Mesenchymal stem cell (in vitro differentiated cells and primary cell): ENCODE results near the gene MGAT3.
"Not testable (repeated sequence)": the region's sequence is repeated elsewhere in the genome, so short reads cannot be mapped to it uniquely, and the experiment has no call there.

Experiments used
- DNase-seq: peaks from one replicate; pipeline ENCODE4 v3.0.0-alpha.2; 2013
- H2AFZ ChIP-seq: one replicate; pipeline ENCODE4 v1.6.1; 2013; ENCODE audit warnings: low read depth, mild to moderate bottlenecking, control low read depth, inconsistent platforms, low read length, moderate library complexity
- H2AK5ac ChIP-seq: 2 replicates; pipeline ENCODE4 v1.6.1; 2013; ENCODE audit warnings: low read length, moderate library complexity, mild to moderate bottlenecking, inconsistent platforms; ENCODE audit not compliant: severe bottlenecking
- H2BK120ac ChIP-seq: one replicate; pipeline ENCODE4 v1.6.1; 2013; ENCODE audit warnings: low read depth, mild to moderate bottlenecking, inconsistent platforms, low read length, moderate library complexity
- H2BK12ac ChIP-seq, 2 experiments: one replicate each; pipeline ENCODE4 v1.6.1; 2013; ENCODE audit warnings: inconsistent platforms in 2 of 2, low read length in 2 of 2, mild to moderate bottlenecking in 2 of 2, moderate library complexity in 2 of 2, control low read depth in 1 of 2
- H2BK15ac ChIP-seq: one replicate; pipeline ENCODE4 v1.6.1; 2013; ENCODE audit warnings: mild to moderate bottlenecking, low read depth, inconsistent platforms; ENCODE audit not compliant: poor library complexity, severe bottlenecking
- H2BK5ac ChIP-seq: 2 replicates; pipeline ENCODE4 v1.6.1; 2013; ENCODE audit warnings: low read depth, mild to moderate bottlenecking, low read length, control low read depth, inconsistent platforms; ENCODE audit not compliant: poor library complexity, severe bottlenecking
- H3K14ac ChIP-seq, 2 experiments: one replicate each; pipeline ENCODE4 v1.6.1; 2013; ENCODE audit warnings: inconsistent platforms in 2 of 2, low read length in 2 of 2, control low read depth in 1 of 2, mild to moderate bottlenecking in 1 of 2, moderate library complexity in 1 of 2
- H3K18ac ChIP-seq, 2 experiments: one replicate each; pipeline ENCODE4 v1.6.1; 2013; ENCODE audit warnings: inconsistent platforms in 2 of 2, low read length in 2 of 2, control low read depth in 1 of 2, low read depth in 1 of 2, mild to moderate bottlenecking in 1 of 2
- H3K23ac ChIP-seq, 2 experiments: one replicate each; pipeline ENCODE4 v1.6.1; 2013; ENCODE audit warnings: inconsistent platforms in 2 of 2, low read length in 2 of 2, mild to moderate bottlenecking in 2 of 2, moderate library complexity in 2 of 2, control low read depth in 1 of 2
- H3K27ac ChIP-seq: 2 replicates; pipeline ENCODE4 v1.5.1; 2013; ENCODE audit warnings: mild to moderate bottlenecking, moderate library complexity, low read length, control low read depth, inconsistent platforms; ENCODE audit not compliant: poor library complexity, severe bottlenecking
- H3K27me3 ChIP-seq, 2 experiments: 2 replicates each; pipeline versions ENCODE4 v1.6.1 to v1.7.0; 2013; ENCODE audit warnings: low read length in 2 of 2, mild to moderate bottlenecking in 2 of 2, moderate library complexity in 2 of 2, control low read depth in 1 of 2, inconsistent platforms in 1 of 2; ENCODE audit not compliant: control insufficient read depth in 1 of 2, insufficient read depth in 1 of 2
- H3K36me3 ChIP-seq, 2 experiments: 2 replicates each; pipeline versions ENCODE4 v1.6.1 to v1.7.0; 2013; ENCODE audit warnings: low read length in 2 of 2, control low read depth in 1 of 2, inconsistent platforms in 1 of 2, low read depth in 1 of 2, mild to moderate bottlenecking in 1 of 2; ENCODE audit not compliant: insufficient read depth in 2 of 2, control insufficient read depth in 1 of 2
- H3K4ac ChIP-seq, 2 experiments: one replicate each; pipeline ENCODE4 v1.6.1; 2013; ENCODE audit warnings: inconsistent platforms in 2 of 2, low read length in 2 of 2, mild to moderate bottlenecking in 2 of 2, moderate library complexity in 2 of 2, control low read depth in 1 of 2, low read depth in 1 of 2
- H3K4me1 ChIP-seq: 2 replicates; pipeline ENCODE4 v1.6.1; 2013; ENCODE audit warnings: low read depth, low read length, control low read depth; ENCODE audit not compliant: control insufficient read depth, insufficient read depth
- H3K4me2 ChIP-seq: 2 replicates; pipeline ENCODE4 v1.6.1; 2013; ENCODE audit warnings: low read length, mild to moderate bottlenecking, inconsistent platforms; ENCODE audit not compliant: poor library complexity, severe bottlenecking
- H3K4me3 ChIP-seq, 2 experiments: 2 replicates each; pipeline versions ENCODE4 v1.5.1 to v1.7.0; 2013; ENCODE audit warnings: low read length in 2 of 2, mild to moderate bottlenecking in 2 of 2, control low read depth in 1 of 2, low read depth in 1 of 2; ENCODE audit not compliant: insufficient read depth in 1 of 2
- H3K79me1 ChIP-seq: replicated peaks from 2 replicates; pipeline ENCODE4 v1.6.1; 2013; ENCODE audit warnings: mild to moderate bottlenecking, control low read depth, low read length, inconsistent platforms; ENCODE audit not compliant: poor library complexity, severe bottlenecking
- H3K9ac ChIP-seq: 2 replicates; pipeline ENCODE4 v1.7.0; 2013; ENCODE audit warnings: mild to moderate bottlenecking, low read length, moderate library complexity
- H3K9me3 ChIP-seq: 2 replicates; pipeline ENCODE4 v1.7.0; 2013; ENCODE audit warnings: mild to moderate bottlenecking, low read length; ENCODE audit not compliant: control insufficient read depth
- H4K8ac ChIP-seq: one replicate; pipeline ENCODE4 v1.6.1; 2013; ENCODE audit warnings: inconsistent platforms, mild to moderate bottlenecking, low read length, moderate library complexity
- H4K91ac ChIP-seq: one replicate; pipeline ENCODE4 v1.6.1; 2013; ENCODE audit warnings: mild to moderate bottlenecking, low read length, inconsistent platforms
- WGBS: methylation state at CpG from one replicate; pipeline ENCODE4 v1.1.7; 2013; ENCODE audit warnings: mixed read lengths; 5-methylcytosine and 5-hydroxymethylcytosine counted together

MGAT3 gene

GRCh38 chr22:39522091-39522490, 65.3 kb downstream of the MGAT3 start:
- H3K79me1 ChIP-seq: peaks cover 11% of the 10 kb centered on the region
- H2BK120ac ChIP-seq, H3K14ac ChIP-seq, H4K91ac ChIP-seq, H3K9me3 ChIP-seq, H3K4ac ChIP-seq, DNase-seq, H2AFZ ChIP-seq, H2BK15ac ChIP-seq, H3K23ac ChIP-seq, H4K8ac ChIP-seq, H2AK5ac ChIP-seq, H3K18ac ChIP-seq, H2BK5ac ChIP-seq, H3K27me3 ChIP-seq, H2BK12ac ChIP-seq: not testable (repeated sequence)
- peaks cover 47 to 48% of the 10 kb centered on the region in 2 experiments for H3K36me3 ChIP-seq
- H3K4me1 ChIP-seq: peaks cover 30% of the 10 kb centered on the region
- peak overlapping the region; percentile 82 for H3K4me2 ChIP-seq
- H3K27ac ChIP-seq: peak overlapping the region; percentile 31
- 58% methylated on average over 5 of the region's 5 CpGs for WGBS
- H3K9ac ChIP-seq: peak overlapping the region; percentile 100
- H3K4me3 ChIP-seq: peak overlapping the region in 1 of 2 experiments; percentile 97

- no peak overlapping the region for H4K8ac ChIP-seq
- H3K4ac ChIP-seq: no peak overlapping the region
Measured at GRCh38 chr22:39522567-39523300, 65.9 kb downstream of the MGAT3 start.

GRCh38 chr22:39524089-39524752, 67.4 kb downstream of the MGAT3 start:
- Histone ChIP-seq H3K9ac (peak overlapping the region; percentile 4), H2BK15ac (no peak overlapping the region), H3K27ac (peak overlapping the region; percentile 36), H3K14ac (no peak overlapping the region), H2BK120ac (no peak overlapping the region), H3K4me3 (no peak overlapping the region), H3K9me3 (no peaks in the 10 kb centered on the region), H2AK5ac (no peak overlapping the region), H4K91ac (no peak overlapping the region), H2BK12ac (no peak overlapping the region), H3K23ac (no peak overlapping the region), H3K4ac (no peak overlapping the region), H3K18ac (peak overlapping the region in 1 of 2 experiments; percentile 13), H3K79me1 (peaks cover 6% of the 10 kb centered on the region), H3K4me1 (peaks cover 43% of the 10 kb centered on the region), H2BK5ac (no peak overlapping the region), H2AFZ (no peak overlapping the region), H3K4me2 (peak overlapping the region; percentile 40), H3K36me3 (peaks cover 57 to 60% of the 10 kb centered on the region in 2 experiments), H3K27me3 (no peaks in the 10 kb centered on the region), H4K8ac (no peak overlapping the region)
- 90% methylated on average over 13 of the region's 13 CpGs for WGBS
- DNase-seq: peak; percentile 22

More at GRCh38 chr22:39522567-39523300, 65.9 kb downstream of the MGAT3 start:
- peaks cover 46% of the 10 kb centered on the region in 2 experiments for H3K36me3 ChIP-seq
- H3K9ac ChIP-seq: peak overlapping the region; percentile 100
- no peak overlapping the region for H2AFZ ChIP-seq
- peak overlapping the region in 1 of 2 experiments; percentile 6 for H3K23ac ChIP-seq
- peak overlapping the region; percentile 82 for H3K4me2 ChIP-seq
- no peak overlapping the region for H2BK15ac ChIP-seq
- no peak overlapping the region for H4K91ac ChIP-seq
- H3K14ac ChIP-seq: peak overlapping the region in 1 of 2 experiments; percentile 5
- peaks cover 36% of the 10 kb centered on the region for H3K4me1 ChIP-seq
- H2AK5ac ChIP-seq: no peak overlapping the region
- H3K79me1 ChIP-seq: peaks cover 6% of the 10 kb centered on the region
- H3K27ac ChIP-seq: peak overlapping the region; percentile 9
- H3K9me3 ChIP-seq: no peaks in the 10 kb centered on the region
- no peak overlapping the region for H2BK12ac ChIP-seq
- H3K18ac ChIP-seq: no peak overlapping the region
- DNase-seq: peak; percentile 57
- H2BK5ac ChIP-seq: no peak overlapping the region
- no peak overlapping the region for H2BK120ac ChIP-seq
- no peaks in the 10 kb centered on the region for H3K27me3 ChIP-seq
- 60% methylated on average over 14 of the region's 14 CpGs for WGBS
- peak overlapping the region; percentile 49 to 97 for H3K4me3 ChIP-seq
